GM19035 (cell line): ENCODE measurements around the gene CAMTA1.
"Not testable (repeated sequence)": the region's sequence is repeated elsewhere in the genome, so short reads cannot be mapped to it uniquely, and the experiment has no call there.

Source experiments
- ATAC-seq: cut with Tn5 transposase; IDR thresholded peaks from one replicate; pipeline ENCODE4 v1.9.1; 2021; ENCODE audit not compliant: unreplicated experiment

Gene CAMTA1

DNA sequence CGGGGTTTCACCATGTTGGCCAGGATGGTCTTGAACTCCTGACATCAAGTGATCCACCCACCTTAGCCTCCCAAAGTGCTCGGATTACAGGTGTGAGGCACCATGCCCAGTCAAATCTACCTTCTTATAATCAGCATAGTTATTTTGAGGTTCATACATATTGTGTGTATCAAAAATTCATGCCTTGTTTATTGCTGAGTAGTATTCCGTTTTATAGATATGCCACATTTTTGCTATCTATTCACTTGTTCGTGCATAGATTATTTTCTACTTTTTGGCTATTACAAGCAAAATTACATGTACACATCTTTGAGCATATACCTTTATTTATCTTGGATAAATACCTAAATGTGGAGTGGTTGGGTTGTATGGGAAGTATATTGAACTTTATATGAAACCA lies 344.9 kb downstream of the CAMTA1 start:
- no peak for ATAC-seq

- no peak for ATAC-seq
Measured at GRCh38 chr1:7135493-7135892, 350.2 kb downstream of the CAMTA1 start.

GRCh38 chr1:7136166-7136953 lies 351.1 kb downstream of the CAMTA1 start:
- ATAC-seq = no peak

DNA sequence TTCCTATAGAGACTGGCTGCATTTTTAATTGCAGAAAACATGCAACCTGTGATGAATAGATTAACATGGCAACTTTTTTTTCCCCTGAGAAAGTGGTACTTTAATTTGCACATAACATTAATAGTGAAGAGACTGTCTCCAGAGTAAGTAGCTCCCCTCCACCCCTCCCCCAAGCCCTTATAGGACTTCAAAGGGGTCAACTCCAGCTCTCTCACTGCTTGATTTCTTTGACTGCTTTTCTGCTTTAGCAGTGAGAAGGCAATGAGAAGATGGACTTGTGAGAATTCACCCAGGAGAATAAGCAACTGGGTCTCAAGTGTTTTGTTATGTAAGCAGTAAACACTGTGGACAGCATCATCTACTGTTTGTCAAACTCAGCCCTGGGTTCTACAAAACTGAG lies 355.0 kb downstream of the CAMTA1 start:
- no peak for ATAC-seq

GRCh38 chr1:7145947-7146346 lies 360.7 kb downstream of the CAMTA1 start:
- ATAC-seq = no peak

GRCh38 chr1:7146710-7147109 lies 361.5 kb downstream of the CAMTA1 start:
- no peak for ATAC-seq

DNA sequence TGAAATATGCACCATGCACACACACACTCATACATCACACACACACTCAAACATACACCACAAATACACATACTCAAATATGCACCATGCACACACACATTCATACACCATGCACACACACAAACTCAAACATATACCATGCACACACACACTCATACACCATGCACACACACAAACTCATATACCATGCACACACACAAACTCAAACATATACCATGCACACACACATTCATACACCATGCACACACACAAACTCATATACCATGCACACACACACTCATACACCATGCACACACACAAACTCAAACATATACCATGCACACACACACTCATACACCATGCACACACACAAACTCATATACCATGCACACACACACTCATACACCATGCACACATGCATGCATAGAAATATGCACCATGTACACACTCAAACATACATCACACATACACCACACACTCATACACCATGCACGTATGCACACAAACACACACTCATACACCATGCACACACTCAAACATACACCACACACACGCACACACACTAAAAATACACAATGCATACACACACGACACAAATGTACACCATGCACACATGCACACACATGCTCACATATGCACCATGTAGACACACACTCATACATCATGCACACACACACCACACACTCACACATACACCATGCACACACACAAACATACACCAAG lies 362.5 kb downstream of the CAMTA1 start:
- ATAC-seq = not testable (repeated sequence)

DNA sequence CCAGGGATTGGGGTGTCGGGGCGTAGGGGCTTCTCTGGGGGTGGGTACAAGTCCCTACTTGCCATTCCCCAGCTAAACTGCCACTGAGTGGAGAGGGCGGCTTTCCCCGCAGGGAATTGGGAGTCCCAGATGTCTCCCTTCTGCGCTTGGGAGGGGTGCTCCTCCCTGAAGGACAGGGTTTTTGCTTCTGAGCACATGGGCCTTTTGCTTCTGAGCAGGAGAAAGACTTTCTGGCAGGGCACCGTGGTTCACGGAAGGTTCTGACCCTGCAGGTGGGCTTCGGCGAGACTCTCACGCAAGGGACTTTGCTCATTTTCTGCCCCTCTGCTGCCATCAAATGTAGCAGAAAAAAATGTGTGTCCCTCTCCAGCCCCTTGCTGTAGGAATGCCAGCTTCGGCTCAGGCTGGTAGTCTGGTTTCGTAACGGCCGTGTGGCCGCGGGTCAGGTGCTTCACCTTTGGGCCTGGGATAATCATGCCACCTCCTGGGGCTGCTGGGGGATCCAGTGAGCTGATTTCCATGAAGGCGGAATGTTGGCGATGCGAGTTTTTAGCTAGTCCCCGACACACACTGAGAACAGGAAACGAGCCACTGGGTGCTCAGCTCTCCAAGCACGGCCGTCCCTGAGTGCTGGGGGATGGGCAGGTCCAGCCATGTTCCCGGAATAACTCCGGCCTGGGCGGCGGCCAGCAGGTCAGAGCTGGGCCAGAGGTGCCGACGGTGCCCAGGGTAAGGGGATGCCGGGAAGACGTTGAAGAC lies 364.0 kb downstream of the CAMTA1 start:
- no peak for ATAC-seq

GRCh38 chr1:7150724-7151280 lies 365.5 kb downstream of the CAMTA1 start:
- no peak for ATAC-seq

- ATAC-seq = no peak
Measured at GRCh38 chr1:7151978-7152377, 366.7 kb downstream of the CAMTA1 start.

DNA sequence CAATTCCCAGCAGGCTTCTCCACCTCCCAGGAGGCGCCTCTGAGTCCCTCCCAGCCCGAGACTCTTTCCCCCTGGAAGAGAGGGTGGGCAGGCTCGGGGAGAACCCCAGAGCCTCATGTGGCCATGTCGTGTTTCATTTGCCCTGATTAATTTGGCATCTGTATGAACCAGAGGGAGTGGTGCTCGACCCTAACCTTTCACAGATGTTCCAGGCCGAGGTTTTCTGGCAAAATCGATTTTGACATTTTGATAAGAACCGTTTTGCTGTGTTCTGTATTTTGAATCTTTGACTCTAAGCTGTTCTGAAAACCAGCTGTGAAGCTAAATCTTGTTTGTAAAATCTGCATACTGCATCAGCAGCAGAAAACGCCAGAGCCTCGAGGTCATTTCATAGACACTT lies 367.4 kb downstream of the CAMTA1 start:
- ATAC-seq = no peak

DNA sequence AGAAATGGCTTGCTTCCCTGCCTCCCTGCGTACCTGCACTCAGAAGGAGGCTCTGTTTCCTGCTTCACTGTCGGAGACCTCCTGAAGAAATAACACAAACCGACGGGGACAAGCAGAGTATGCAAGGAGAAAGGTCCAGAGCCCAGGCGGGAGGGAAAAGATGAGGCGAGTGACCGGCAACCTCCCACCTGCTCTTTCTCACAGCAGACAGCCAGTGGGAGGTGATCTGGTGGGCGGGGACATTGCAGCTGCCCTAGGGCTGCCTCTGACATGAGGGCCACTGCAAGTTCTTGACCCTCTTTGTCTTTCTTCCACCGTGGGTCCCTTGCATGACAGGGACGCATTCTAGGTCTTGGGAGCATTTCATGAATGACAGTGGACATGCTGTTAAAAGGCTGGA lies 368.2 kb downstream of the CAMTA1 start:
- ATAC-seq = no peak

- no peak for ATAC-seq
Measured at GRCh38 chr1:7159116-7159781, 374.0 kb downstream of the CAMTA1 start.

GRCh38 chr1:7168554-7168953 lies 383.3 kb downstream of the CAMTA1 start:
- ATAC-seq = not testable (repeated sequence)

DNA sequence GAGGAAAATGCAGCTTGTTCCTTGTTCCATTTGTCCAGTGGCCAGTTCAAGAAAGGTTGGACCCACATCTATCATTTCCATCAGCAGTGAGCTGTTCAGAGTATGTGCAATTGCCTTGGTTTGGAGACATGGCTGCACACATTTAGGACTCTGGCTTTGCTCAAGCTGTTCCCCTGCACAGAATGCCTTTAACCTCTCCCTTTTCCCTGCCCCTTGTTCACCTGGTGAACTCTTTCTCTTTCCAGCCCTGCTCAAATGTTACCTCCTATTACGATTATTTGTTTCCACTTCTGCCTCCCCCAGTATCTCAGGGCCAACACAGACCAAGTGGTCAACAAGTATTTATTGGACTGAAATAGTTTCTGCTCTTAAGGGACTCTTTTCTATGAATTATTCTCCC lies 385.9 kb downstream of the CAMTA1 start:
- no peak for ATAC-seq

GRCh38 chr1:7171574-7171973 lies 386.3 kb downstream of the CAMTA1 start:
- no peak for ATAC-seq

DNA sequence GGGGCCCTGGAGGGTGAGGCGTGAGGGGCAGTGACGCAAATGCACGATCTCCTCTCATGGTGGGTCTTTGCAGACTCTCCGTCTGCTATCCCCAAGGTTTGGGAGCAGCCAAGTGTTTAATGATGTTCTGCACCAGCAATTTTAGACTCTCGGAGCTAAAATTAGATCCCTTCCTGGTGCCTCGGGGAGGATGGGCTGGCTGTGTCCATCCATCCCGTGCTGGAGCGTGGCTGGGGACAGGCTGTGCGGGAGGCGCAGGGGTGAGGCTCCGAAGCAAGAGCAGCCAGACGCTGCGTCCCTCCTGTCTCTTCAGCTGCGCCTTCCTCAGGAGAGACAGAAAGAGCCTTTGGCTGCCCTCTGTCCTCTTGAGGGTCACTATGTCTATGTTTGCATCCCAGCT lies 387.6 kb downstream of the CAMTA1 start:
- ATAC-seq = no peak

DNA sequence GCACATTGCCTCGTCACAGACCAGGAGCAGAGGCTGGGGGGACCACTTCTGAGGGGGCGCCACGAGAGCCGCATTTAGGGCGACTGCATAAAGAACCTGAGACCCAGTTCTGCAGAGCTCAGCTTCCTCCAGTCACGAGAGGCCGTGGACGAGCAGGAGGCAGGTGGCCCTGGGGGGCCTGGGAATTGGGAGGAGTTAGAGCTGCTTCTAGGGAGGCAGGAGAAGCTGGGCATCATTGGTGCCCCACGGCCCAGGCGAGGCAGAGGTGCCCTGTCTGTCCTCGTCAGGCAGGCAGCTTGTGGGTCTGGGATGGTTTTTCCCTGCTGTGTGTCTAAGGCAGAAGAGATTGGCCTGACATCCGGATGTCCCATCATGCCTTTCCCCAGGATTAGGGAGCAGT lies 389.3 kb downstream of the CAMTA1 start:
- ATAC-seq = no peak

DNA sequence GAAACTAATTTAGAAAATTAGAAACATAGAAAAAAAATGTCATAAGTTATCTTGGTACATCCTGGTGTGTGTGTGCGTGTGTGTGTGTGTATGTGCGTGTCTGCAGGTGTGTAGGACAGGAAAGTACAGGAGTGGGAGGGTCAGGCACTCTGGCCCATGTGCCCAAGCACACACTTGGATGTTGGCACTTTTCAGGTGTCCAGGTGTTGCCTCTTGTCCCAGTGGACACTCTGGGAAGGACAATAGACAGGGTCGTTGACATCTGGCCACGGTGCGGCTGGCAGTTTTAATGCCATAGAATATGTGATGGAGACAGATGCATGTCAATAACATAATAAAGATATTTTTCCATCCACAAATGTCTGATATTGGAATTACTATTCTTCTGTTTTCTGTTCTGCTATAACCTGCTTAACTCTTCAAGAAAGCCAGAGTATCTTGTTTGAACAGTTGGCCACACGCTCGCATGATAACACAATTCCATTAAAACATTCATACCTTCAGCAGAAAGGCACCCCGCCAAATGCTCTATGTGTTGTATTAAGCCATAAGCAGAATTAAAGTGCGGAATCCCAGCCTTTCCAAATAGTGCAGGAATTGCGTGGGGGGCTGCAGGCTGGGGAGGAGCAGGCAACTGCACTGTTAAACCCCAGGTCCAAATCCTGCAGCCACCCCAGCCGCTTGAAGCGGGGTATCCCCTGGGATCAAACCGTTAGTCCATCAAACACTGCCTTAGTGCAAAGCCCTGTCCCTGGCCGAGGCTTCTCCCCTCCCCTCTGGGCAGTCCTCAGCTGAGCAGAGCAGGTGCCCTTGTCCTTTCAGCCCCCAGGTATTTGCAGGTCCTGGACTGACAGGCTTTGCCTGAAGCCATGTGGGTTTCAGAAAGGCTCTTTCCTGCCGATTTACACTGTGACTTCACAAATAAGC lies 390.0 kb downstream of the CAMTA1 start:
- ATAC-seq = no peak

DNA sequence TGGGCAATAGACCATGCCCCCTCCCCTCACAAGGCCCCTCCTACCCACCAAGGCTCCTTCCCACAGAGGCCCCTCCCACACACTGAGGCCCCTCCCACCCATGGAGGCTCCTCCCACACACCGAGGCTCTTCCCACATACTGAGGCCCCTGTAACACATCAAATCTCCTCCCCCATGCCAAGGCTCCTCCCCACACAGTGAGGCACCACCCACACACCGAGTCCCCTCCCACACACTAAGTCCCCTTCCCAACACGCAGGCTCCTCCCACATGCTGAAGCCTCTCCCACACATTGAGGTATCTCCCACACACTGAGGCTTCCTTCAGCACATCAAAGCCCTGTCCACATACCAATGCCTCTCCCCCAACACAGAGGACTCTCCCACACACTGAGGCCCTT lies 391.8 kb downstream of the CAMTA1 start:
- ATAC-seq = no peak
